ENCODE results near the gene RABEP1.
"Not testable (repeated sequence)": the region's sequence is repeated elsewhere in the genome, so short reads cannot be mapped to it uniquely, and the experiment has no call there.

RABEP1 gene

DNA sequence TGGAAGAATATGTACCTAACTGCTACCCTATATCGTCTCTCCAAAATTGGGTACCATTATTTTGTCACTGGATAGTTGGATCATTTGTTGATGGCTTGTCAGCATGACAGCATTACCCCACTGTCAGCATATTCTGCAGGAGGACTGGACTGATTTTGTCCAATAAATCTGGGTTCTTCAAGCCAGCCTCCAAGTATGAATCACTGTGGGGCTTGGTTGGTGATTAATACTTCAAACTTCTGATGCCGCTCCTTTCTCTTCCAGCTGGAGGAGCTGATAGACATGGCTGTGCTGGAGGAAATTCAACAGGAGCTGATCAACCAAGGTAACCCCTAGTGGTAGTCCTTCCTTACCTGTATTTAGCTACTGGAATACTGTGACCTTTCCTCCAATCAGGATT lies 140.4 kb downstream of the RABEP1 start:
- no peak for DNase-seq

DNA sequence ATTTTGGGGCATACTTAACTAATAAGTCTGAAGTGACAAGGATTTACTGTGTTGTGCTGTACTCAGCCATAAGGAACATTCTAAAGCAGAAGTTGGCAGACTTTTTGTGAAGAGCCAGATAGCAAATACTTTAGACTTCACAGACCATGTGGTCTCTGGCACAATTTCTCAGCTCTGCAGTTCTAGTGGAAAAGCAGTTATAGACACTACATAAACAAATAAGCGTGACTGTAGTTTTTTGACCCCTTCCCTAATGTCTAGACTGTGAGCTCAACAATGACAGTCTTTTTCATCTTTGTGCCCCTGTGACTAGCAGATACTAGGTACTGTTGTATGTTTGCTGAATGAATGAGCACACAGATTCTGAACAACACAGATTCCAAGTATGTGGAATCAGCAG lies 142.8 kb downstream of the RABEP1 start:
- DNase-seq, result no peak

DNA sequence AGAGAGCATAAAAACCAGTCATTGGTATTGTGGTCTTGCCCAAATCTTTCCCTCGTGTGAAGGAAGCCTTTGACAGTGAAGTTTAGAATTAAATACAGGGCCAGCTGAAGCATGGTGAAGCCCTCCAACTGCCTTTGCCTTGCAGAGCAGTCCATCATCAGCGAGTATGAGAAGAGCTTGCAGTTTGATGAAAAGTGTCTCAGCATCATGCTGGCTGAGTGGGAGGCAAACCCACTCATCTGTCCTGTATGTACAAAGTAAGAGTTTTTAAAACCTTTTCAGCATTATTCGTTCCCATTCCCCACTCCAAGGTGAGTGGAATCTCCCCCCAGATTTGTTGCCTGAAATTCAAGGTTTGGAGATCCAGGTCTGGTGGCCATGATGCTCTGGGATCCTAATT lies 143.7 kb downstream of the RABEP1 start:
- no peak for DNase-seq

DNA sequence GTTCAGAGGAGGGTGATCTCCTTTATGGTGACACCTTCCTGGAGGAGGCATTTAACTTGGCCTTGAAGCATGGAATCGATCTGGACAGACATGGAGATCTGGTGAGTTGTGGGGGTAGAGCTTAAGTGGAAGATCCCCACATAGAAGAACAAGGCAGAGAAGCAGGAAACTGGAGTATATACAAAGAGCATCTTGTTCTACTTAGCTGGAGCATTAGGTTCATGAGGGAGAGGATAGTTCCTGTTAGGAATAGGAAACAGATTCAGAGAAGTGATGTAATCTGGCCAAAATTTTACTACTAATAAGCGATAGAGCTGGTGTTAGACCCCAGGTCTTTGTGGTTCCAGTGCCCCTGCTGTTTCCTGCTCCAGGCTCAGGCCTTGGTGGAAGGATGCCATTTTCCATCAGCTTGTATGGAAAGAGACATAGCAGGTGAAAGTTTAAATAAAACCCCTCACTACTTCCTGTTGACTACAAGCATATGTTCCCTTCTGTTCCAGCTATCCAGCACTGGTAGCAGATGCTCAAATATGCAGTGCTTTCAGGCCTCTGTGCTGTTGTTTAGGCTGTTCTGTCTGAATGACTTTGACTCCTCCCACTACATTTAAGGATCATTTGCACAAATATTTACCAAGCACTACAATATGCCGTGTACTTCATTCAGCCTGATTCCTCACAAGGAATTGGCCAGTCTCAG lies 147.3 kb downstream of the RABEP1 start:
- DNase-seq, result no peak

DNA sequence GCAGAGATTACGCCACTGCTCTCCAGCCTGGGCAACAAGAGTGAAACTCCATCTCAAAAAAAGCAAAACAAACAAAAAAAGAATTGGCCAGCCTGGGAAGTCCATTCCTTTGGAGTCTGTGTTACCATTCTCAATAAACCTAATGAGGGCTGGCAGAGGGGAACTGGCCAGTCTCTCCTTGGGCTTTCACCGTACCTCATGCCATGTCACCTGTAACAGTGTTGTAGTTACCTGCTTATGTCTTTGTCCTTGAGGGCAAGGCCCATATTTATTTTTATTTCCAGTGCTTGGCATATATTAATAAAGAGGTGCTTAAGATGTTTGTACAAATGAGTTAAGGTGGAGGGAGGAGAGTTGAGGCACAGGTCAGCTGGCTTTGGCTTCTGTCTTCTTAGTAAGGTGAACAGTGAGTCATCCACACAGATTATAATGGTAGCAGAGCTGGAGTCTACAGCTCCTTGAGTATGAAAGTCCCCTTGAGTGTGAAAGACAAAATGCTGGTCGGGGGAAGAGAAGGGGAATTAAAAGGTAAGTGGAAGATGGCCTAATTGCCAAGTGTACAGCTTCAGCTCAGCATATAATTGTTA lies 148.4 kb downstream of the RABEP1 start:
- no peak for DNase-seq

DNA sequence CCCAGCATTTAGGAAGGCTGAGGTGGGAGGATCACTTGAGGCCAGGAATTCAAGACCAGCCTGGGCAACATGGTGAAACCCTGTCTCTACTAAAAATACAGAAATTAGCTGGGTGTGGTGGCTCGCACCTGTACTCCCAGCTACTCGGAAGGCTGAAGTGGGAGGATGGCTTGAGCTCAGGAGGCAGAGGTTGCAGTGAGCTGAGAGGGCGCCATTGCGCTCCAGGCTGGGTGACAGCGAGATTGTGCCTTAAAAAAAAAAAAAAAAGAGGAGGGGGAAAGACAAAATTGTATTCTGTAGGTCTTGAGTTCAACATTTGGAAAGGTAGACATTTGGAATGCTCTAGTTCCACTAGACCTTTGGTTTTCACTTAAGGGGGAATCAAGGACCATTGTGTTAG lies 149.2 kb downstream of the RABEP1 start:
- DNase-seq, result not testable (repeated sequence)

DNA sequence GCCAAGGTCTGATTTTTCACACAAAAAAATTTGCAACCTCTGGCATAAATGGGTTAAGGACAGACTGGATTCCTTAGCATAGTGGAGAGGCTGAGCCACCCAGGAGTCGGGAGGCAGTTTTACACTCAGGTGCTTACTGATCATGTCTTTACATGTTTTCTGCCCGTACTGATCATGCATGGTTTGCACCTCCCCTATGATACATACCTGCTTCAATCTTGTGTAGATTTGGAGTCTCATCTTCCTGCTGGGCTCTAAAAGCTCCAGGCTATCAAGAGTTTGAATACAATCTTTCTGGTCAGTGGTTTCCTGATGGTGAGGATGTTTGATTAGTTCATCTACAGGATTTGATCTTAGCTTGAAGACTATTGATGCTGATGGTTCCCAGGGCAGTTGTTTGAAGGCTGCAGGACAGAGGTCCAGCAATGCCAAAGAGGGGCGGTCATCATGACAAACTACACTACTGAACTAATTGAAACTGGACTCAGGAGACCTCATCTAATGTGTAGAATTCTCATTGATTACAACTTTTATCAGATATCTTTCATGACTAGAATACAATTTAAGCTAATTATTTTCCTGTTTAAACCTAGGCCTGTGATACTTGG lies 150.0 kb downstream of the RABEP1 start:
- DNase-seq, result no peak

DNA sequence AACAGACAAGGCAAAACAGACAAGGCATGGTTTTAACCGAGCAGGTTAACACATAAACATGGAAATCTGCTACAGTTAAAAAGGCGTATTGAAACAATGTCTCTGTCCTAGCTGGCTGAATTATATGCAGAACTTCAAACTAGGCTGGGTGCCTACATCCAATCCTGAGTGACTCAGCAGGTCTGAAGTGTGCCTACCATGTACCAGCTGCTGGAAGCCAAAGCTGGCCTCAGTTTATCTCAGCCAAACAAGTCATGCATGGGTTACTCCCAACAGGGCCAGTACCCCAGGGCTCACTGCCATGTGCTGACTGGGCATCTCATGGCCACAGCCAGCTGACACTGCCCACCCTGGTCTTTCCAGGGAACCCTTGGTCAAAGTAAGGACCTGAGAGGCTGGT lies 152.9 kb downstream of the RABEP1 start:
- DNase-seq, result no peak
